DOHH2 (cell line): ENCODE results near the gene MMP14.

Experiments used
- H3F3A ChIP-seq: fragments of 200-600 bp; sonication (generic), shearing (Covaris generic); 2 replicates; pipeline ENCODE4 v1.6.0; 2016; ENCODE audit warnings: antibody characterized with exemption, mild to moderate bottlenecking; ENCODE audit not compliant: control insufficient read depth, insufficient read depth
- H3K27ac ChIP-seq: fragments of 200-600 bp; sonication (generic); 2 replicates; pipeline ENCODE4 v1.5.1; 2014; ENCODE audit warnings: low read depth, mild to moderate bottlenecking, low read length, moderate library complexity
- H3K27me3 ChIP-seq: fragments of 200-600 bp; sonication (generic); 2 replicates; pipeline ENCODE4 v1.6.1; 2014; ENCODE audit warnings: mild to moderate bottlenecking, low read length, mixed read lengths; ENCODE audit not compliant: control insufficient read depth
- H3K36me3 ChIP-seq: fragments of 200-600 bp; sonication (generic); 2 replicates; pipeline ENCODE4 v1.6.1; 2014; ENCODE audit warnings: mild to moderate bottlenecking, low read length, moderate library complexity, mixed read lengths; ENCODE audit not compliant: control insufficient read depth
- H3K4me1 ChIP-seq: fragments of 200-600 bp; sonication (generic); 2 replicates; pipeline ENCODE4 v1.6.1; 2014; ENCODE audit warnings: mild to moderate bottlenecking, low read length, mixed read lengths; ENCODE audit not compliant: control insufficient read depth
- H3K4me2 ChIP-seq: fragments of 200-600 bp; sonication (generic); 2 replicates; pipeline ENCODE4 v1.6.0; 2014; ENCODE audit warnings: mild to moderate bottlenecking, low read length, moderate library complexity
- H3K4me3 ChIP-seq: fragments of 200-600 bp; sonication (generic); 2 replicates; pipeline ENCODE4 v1.5.1; 2014; ENCODE audit warnings: mild to moderate bottlenecking, low read length, mixed read lengths
- H3K79me2 ChIP-seq: fragments of 200-600 bp; sonication (generic); 2 replicates; pipeline ENCODE4 v1.6.1; 2014; ENCODE audit warnings: mild to moderate bottlenecking, low read length, mixed read lengths; ENCODE audit not compliant: control insufficient read depth
- H3K9me2 ChIP-seq: fragments of 200-600 bp; sonication (generic); replicated peaks from 2 replicates; pipeline ENCODE4 v1.6.1; 2014; ENCODE audit warnings: mild to moderate bottlenecking, low read length, mixed read lengths; ENCODE audit not compliant: control insufficient read depth
- H3K9me3 ChIP-seq: fragments of 200-600 bp; sonication (generic); 2 replicates; pipeline ENCODE4 v1.6.1; 2014; ENCODE audit warnings: antibody characterized with exemption, low read length, mixed read lengths; ENCODE audit not compliant: control insufficient read depth, insufficient read depth
- H4K20me1 ChIP-seq: fragments of 200-600 bp; sonication (generic); 2 replicates; pipeline ENCODE4 v1.6.0; 2014; ENCODE audit warnings: low read depth, mild to moderate bottlenecking, antibody characterized with exemption, low read length, moderate library complexity; ENCODE audit not compliant: control insufficient read depth, insufficient read depth
- CTCF ChIP-seq: fragments of 200-600 bp; sonication (generic); IDR thresholded peaks from one replicate; pipeline ENCODE4 v1.5.1; 2014; ENCODE audit warnings: antibody characterized with exemption, mild to moderate bottlenecking, low read depth, low read length; ENCODE audit not compliant: poor library complexity, severe bottlenecking
- EZH2phosphoT487 ChIP-seq: fragments of 200-600 bp; sonication (generic); IDR thresholded peaks from 2 replicates; pipeline ENCODE4 v1.6.1; 2017; ENCODE audit warnings: borderline replicate concordance, mild to moderate bottlenecking, antibody characterized with exemption, low read length, moderate library complexity, mixed read lengths

The MMP14 gene

GRCh38 chr14:22843123-22843925 lies 6.9 kb downstream of the MMP14 start:
- Histone ChIP-seq H3K4me2 (no peak overlapping the region), H3F3A (no peaks in the 10 kb centered on the region), H3K36me3 (no peaks in the 10 kb centered on the region)

GRCh38 chr14:22844221-22845102 lies 8.1 kb downstream of the MMP14 start:
- no peak overlapping the region for H3K4me3 ChIP-seq
- H3K27ac ChIP-seq, result no peak overlapping the region
- H3K9me3 ChIP-seq, result no peaks in the 10 kb centered on the region
- H3K36me3 ChIP-seq, result no peaks in the 10 kb centered on the region
- no peaks in the 10 kb centered on the region for H3K9me2 ChIP-seq
- H3K4me1 ChIP-seq, result no peaks in the 10 kb centered on the region
- H3K79me2 ChIP-seq, result no peaks in the 10 kb centered on the region
- no peaks in the 10 kb centered on the region for H4K20me1 ChIP-seq
- no peak overlapping the region for H3K4me2 ChIP-seq
- TF ChIP-seq CTCF (no peak), EZH2phosphoT487 (no peak)
- no peaks in the 10 kb centered on the region for H3K27me3 ChIP-seq
- no peaks in the 10 kb centered on the region for H3F3A ChIP-seq

More at GRCh38 chr14:22843123-22843925, 6.9 kb downstream of the MMP14 start:
- H3K27ac ChIP-seq, result no peak overlapping the region
- no peak overlapping the region for H3K4me3 ChIP-seq
- H3K79me2 ChIP-seq, result no peaks in the 10 kb centered on the region
- H3K27me3 ChIP-seq, result no peaks in the 10 kb centered on the region
- no peaks in the 10 kb centered on the region for H3K9me2 ChIP-seq
- no peaks in the 10 kb centered on the region for H4K20me1 ChIP-seq
- no peaks in the 10 kb centered on the region for H3K4me1 ChIP-seq
- H3K9me3 ChIP-seq, result no peaks in the 10 kb centered on the region
- TF ChIP-seq CTCF (no peak), EZH2phosphoT487 (no peak)

- H3K4me3 ChIP-seq, result no peak overlapping the region
- no peak overlapping the region for H3K4me2 ChIP-seq
- H3K4me1 ChIP-seq, result no peaks in the 10 kb centered on the region
- no peaks in the 10 kb centered on the region for H3F3A ChIP-seq
- H3K27me3 ChIP-seq, result no peaks in the 10 kb centered on the region
- no peak for TF ChIP-seq CTCF
- no peak for TF ChIP-seq EZH2phosphoT487
- no peaks in the 10 kb centered on the region for H3K9me3 ChIP-seq
- H3K27ac ChIP-seq, result no peak overlapping the region
- H3K9me2 ChIP-seq, result no peaks in the 10 kb centered on the region
- no peaks in the 10 kb centered on the region for H4K20me1 ChIP-seq
- no peaks in the 10 kb centered on the region for H3K79me2 ChIP-seq
- no peaks in the 10 kb centered on the region for H3K36me3 ChIP-seq
Measured at GRCh38 chr14:22845103-22845394, 8.7 kb downstream of the MMP14 start.
